Measurements from ENCODE around the gene LZTFL1.

The LZTFL1 gene

DNA sequence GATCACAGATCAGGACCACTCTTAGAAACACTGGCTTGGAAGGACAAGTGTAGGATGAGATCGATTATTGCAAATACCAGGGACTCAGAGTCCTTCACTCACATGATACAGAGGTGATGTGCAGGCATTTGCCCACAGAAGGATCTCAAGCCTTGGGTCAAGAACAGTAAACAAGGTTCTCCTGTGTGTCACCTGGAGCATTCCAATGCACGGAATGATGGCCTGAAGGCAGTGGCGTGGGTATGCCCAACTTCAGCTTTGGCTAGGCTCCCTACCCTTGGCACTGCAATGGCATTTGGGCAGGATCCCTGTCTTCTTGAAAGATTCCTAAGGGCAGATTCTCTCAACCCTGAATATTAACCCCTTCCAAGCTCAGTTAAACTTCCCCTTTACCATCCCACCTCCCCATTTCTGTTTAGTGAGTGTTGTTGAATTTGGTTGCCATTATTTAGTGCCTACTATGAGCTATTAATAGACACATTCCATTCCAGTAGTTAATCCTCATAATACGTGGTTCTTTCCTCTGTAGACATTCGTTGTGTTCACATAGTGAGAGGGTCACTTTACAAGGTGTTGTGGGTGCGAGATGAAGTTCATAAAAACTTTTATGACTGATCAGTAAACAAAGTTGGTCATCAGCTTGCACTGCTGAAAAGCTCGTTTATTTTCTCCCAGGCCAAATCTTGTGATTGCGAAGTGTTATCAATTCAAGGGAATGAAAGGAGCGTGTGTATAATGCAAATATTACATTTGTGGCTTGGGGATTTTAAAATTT is 1.1 kb upstream of the LZTFL1 start:
- TF ChIP-seq GATA2 (IDR thresholded peaks at IDR 0.05; ENCODE audit: low read depth, low read length): no peak
- TF ChIP-seq GATA3 (IDR thresholded peaks at IDR 0.05; ENCODE audit: low read depth, low read length): no peak

DNA sequence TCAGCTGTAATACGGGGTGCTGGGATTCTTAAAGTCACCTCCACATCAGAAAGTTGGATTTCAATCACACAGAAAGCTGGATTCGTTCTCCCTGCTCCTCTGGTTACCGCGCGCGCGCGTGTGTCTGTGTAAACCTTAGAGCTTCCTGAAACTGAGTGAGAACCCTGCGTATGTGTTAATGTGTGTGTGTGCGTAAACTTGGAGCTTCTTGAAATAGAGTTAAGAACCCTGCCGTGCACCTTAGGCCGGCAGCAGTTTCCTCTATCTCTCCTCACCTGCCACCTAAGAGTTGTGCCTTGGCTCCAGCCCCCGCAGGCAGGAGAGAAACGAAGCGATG is 531 bp downstream of the LZTFL1 start:
- TF ChIP-seq GATA3 (IDR thresholded peaks at IDR 0.05; ENCODE audit: low read depth, low read length) (no peak), GATA2 (IDR thresholded peaks at IDR 0.05; ENCODE audit: low read depth, low read length) (no peak)

DNA sequence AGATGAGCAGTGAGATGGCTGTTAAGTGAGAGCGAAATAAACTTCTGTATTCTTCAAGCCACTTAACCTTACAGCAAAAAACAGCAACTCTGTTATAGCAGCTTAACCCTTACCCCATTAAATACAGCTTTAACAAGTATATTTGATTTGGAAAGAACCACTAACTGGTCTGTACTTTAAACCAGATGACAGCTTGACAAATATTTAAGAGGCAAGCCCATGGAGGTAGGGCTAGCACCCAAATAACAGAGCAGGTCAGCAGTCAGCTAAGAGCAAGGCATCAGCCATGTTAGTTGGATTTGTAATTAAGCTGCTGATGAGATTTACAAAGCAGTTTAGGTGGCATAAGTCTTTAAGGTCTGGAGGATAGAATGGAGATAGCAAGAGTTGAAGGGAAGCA is 3.5 kb downstream of the LZTFL1 start:
- no peak for TF ChIP-seq GATA2 (IDR thresholded peaks at IDR 0.05; ENCODE audit: low read depth, low read length)

DNA sequence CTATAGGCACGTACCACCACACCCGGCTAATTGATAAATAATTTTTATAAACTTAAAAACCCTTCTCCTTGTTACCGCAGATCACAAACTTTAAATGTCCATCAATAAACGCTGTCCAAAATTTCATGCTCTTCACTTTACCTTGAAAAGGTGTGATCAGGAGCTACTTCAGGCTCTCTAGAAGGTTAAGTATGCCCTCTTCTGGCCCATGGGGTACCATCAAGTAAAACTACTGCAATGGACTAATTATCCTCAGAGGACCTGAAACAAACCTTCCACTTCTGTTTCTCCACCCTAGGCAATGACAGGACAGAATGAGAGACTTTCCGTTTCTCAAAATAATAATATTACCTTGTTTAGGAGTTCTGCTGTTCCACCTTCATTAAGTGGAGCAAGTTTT is 9.2 kb downstream of the LZTFL1 start:
- TF ChIP-seq GATA3 (IDR thresholded peaks at IDR 0.05; ENCODE audit: low read depth, low read length) (no peak), GATA2 (IDR thresholded peaks at IDR 0.05; ENCODE audit: low read depth, low read length) (no peak)

DNA sequence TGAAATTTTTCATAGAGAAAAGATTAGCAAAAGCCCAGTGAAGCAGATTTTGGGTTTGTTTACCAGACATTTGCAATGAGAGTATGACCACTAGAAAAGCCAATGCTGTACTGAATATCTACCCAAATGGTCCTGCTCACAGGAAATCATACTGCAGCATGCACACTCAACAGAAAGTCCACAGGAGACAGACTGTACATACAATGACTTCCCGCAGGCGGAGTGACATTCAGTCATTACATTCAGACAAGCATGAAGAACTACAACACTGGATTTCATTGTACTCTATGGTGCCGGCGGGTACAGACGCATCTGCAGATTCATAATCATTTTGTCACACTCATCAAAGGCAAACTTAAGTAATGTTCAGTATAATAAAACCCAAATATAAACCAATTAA is 11.8 kb downstream of the LZTFL1 start:
- no peak for TF ChIP-seq GATA2 (IDR thresholded peaks at IDR 0.05; ENCODE audit: low read depth, low read length)
- TF ChIP-seq GATA3 (IDR thresholded peaks at IDR 0.05; ENCODE audit: low read depth, low read length): no peak

DNA sequence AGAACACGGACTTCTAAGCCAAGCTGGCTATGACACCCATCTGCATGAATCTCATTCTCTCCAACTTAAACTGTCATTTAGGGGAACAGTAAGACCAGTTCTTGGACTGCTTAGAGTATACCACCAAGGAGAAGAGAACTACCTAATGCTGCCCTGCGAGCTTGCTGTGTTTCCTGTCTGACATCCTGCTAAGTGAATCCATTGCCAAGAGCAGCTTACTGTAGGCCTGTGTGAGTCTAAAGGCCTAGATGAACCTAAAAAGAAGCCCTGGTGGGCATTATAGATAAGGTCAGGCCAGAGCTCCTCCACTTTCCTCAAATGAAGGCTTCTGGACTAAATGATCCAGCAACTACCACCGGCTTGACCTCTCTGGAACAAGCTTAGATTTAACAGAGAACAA is 15.0 kb downstream of the LZTFL1 start:
- TF ChIP-seq GATA2 (IDR thresholded peaks at IDR 0.05; ENCODE audit: low read depth, low read length) (no peak), GATA3 (IDR thresholded peaks at IDR 0.05; ENCODE audit: low read depth, low read length) (no peak)

DNA sequence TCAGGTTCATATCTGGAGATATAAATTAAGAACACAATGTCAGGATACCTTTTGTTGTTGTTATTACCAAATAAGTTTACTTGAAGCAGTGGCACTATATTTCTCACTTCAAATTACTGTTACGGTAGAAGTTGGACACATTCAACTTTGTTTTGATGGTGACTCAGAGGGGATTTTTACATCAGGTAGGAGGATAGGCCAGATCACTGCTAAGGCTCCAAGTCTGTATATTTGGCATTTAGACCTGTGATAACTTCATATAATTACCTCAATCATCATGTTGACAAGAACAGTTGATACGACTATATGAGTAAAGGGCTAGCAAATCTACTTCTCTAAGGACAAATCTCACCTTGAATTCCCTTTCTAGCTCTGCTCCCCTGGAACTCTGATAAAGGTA is 15.6 kb downstream of the LZTFL1 start:
- no peak for TF ChIP-seq GATA2 (IDR thresholded peaks at IDR 0.05; ENCODE audit: low read depth, low read length)

DNA sequence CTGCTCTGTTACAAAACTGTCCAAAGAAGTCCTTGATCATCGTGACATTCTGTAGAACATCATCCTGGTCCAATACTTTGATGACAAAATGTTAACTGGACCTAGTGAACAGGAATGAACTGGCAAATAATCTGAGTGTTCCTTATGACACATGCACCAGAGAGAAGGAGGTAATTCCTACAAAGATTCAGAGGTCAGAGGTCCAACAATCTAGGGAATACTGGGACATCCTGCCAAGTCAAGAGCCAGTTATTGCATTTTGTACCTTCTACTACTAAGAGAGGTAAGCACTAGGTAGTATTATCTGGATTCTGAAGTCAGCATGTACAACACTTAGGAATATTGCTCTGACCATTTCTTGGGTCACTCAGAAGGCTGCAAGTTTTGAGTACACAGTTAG is 20.8 kb downstream of the LZTFL1 start:
- no peak for TF ChIP-seq GATA2 (IDR thresholded peaks at IDR 0.05; ENCODE audit: low read depth, low read length)
- TF ChIP-seq GATA3 (IDR thresholded peaks at IDR 0.05; ENCODE audit: low read depth, low read length): no peak

DNA sequence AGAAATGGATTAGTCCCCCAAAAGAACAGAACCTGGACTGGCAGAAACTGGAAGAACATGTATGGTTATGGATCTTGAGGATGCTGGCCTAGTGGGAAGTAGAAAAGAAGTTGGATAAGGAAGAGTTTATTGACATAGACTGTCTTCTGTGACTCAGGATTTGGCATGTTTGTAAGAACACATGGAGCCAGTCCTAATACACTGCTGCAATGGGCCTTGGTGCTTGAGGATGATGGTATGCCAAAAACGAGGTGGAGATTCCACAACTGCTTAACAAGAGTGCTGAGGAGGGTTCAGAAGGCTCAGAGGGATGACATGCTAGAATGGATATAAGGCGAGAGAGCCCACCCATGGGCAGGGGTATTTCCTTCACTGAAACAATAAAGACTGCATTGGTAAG is 22.4 kb downstream of the LZTFL1 start:
- TF ChIP-seq GATA2 (IDR thresholded peaks at IDR 0.05; ENCODE audit: low read depth, low read length): no peak
- TF ChIP-seq GATA3 (IDR thresholded peaks at IDR 0.05; ENCODE audit: low read depth, low read length): no peak

DNA sequence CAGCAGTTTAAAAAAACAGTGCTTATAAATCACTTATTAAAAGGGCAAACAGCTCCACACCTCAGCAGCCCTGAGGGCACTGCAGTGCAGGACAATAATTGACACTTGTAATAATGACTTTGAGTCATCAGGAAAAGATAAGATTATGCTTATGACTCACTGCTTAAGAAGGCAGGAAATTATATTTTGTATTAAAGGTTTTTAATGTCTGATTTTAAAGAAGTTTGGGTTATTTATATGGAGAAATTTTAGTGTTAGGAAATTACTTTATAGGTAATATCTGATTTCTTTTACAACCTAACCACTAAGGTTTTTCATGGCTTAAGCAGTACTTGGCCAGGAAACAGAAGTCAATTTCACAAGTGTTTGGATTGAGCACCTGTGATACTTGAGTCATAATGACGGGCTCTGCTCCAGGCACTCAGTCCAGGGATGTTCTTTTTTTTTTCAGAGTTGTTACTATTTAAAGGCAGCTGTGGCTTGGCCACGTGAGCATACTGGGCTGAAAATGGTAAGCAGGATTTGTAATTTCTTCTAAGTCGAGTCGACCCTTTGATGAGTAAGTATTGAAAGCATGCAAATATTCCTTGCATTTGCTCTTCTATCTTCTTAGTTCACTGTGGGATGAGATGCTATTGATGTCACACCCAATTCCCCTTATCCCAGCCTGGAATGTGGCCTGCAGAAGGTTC is 23.9 kb downstream of the LZTFL1 start:
- no peak for TF ChIP-seq GATA2 (IDR thresholded peaks at IDR 0.05; ENCODE audit: low read depth, low read length)
- no peak for TF ChIP-seq GATA3 (IDR thresholded peaks at IDR 0.05; ENCODE audit: low read depth, low read length)

DNA sequence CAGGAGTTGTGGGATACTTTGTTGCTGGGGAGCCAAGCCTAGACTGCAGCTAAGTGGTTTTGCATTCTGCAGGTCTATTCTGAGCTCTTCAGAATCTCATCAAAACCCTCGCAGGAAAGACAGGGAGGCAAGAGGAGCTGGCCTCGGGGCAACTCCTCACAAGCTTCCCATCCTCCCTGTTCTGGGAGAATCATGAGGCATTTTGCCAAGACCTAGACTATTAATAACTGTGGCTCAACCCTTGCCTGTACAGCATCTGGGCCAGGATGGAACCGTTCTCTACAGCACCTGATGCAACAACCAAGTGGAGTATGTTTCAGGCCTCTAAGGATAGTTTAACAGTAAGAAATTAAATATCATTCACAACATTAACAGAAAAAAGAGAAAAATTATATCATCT is 25.4 kb downstream of the LZTFL1 start:
- no peak for TF ChIP-seq GATA2 (IDR thresholded peaks at IDR 0.05; ENCODE audit: low read depth, low read length)
- TF ChIP-seq GATA3 (IDR thresholded peaks at IDR 0.05; ENCODE audit: low read depth, low read length): no peak

DNA sequence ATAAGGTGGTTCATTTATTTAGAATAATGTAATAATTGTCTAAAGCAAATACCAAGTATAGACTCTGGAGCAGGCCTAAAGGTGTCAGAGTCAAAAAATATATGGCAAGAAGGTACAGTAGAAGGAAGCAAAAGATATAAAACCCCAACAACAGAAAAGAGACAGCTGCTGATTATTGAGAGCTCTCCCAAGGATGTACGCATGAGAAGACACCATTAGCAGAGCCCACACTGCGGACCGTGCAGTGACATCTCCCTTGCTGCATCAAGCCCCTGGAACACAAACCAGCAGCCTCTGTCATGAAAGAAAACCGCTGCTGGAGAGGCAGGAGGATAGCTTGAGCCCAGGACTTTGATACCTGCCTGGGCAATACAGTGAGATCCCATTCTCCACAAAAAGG is 27.6 kb downstream of the LZTFL1 start:
- no peak for TF ChIP-seq GATA2 (IDR thresholded peaks at IDR 0.05; ENCODE audit: low read depth, low read length)
- TF ChIP-seq GATA3 (IDR thresholded peaks at IDR 0.05; ENCODE audit: low read depth, low read length): no peak

DNA sequence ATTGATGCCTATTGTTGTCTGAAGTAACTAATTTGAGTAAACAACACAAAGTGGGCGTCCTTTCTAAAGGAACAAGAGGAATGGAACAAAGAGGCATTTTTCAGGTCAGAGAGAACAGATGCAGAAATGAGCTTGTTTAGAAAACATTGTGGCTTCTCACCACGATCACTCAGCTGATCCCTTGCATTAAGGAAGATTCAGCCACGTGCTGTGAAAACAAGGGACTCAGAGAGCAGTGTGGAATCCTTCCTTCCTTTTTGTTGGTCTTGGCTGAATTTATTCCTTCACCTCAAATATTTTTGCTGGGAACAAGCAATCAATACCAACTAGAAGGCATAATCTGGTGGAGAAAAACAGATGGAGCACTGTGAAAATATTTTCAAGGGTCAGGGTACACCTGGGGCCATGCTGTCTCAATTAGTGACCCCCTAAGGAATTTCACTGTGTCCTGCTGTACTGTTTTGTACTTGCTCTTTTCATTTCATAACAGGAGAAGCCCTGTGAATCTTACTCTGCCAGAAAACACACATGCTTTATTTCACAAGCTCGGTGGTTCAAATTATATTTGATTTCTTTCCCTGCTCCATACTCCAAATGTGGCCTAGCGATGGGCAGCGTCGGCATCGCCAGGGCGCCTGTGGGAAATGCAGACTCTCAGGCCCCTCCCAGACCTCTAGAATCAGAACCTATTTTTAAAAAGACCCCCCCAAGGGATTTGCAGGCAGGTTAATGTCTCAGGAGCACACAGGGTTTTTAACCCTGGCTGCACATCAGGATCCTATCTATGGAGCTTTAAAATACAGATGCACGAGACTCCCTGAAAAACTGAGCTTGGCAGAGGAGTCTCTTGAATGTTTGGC is 34.0 kb downstream of the LZTFL1 start:
- TF ChIP-seq GATA3 (IDR thresholded peaks at IDR 0.05; ENCODE audit: low read depth, low read length) (no peak), GATA2 (IDR thresholded peaks at IDR 0.05; ENCODE audit: low read depth, low read length) (no peak)

DNA sequence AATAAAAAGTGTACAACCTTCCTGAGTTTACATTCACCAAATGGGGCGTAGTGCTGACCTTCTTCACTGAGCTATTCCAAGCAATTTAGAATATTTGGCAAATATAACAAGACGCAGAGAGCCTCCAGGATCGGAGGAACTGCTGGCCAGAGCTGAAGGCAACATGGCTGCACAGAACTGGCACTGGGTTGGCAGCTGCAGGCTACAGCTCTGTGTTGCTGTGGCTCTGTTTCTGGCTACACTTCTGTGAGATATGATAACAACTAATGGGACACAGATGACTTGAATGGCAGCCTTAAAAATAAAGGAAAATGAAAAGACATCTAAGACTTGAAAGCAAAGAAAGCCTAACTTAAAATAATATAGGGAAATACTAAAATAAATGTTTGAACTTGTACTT is 34.8 kb downstream of the LZTFL1 start:
- TF ChIP-seq GATA2 (IDR thresholded peaks at IDR 0.05; ENCODE audit: low read depth, low read length) (peak; percentile 70), GATA3 (IDR thresholded peaks at IDR 0.05; ENCODE audit: low read depth, low read length) (peak; percentile 33; the same call in 1 of the 2 replicates)

DNA sequence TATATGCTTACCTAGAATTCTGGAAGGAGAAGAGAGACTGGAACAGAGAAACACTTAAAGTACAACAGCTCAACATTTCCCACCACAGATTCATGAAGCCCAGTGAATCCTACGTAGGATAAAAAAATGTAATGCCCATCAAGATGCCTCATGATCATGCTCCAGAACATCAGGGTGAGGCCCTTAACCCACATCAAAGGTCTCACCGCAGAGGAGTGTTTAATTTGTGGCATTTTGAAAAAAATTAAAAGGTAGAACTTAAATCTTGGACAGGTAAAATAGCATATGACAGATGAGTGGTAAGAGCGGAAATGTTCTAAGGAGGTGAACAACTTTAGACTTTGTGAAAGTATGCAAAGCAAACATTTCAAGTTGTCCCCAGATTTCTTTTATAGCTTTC is 35.8 kb downstream of the LZTFL1 start:
- TF ChIP-seq GATA3 (IDR thresholded peaks at IDR 0.05; ENCODE audit: low read depth, low read length) (no peak), GATA2 (IDR thresholded peaks at IDR 0.05; ENCODE audit: low read depth, low read length) (no peak)

Data from SH-SY5Y (cell line).